NB4 (cell line): ENCODE measurements around the gene ZCCHC24.

Experiments used
- DNase-seq: peaks from one replicate; pipeline ENCODE4 v3.0.0; 2010; ENCODE audit warnings: low read depth
- H3K4me3 ChIP-seq: one replicate; pipeline ENCODE4 v1.5.1; 2011; ENCODE audit warnings: mild to moderate bottlenecking, low read depth, low read length, moderate library complexity
- MYC ChIP-seq: IDR thresholded peaks from 2 replicates; pipeline ENCODE4 v1.6.1; 2011; ENCODE audit warnings: low read depth, low read length
- POLR2A ChIP-seq: IDR thresholded peaks from 2 replicates; pipeline ENCODE4 v1.6.1; 2011; ENCODE audit warnings: mild to moderate bottlenecking; ENCODE audit not compliant: insufficient read length; ENCODE audit errors: extremely low read depth
- TF ChIP-seq, protein P1 (sequence below): IDR thresholded peaks from one replicate; pipeline ENCODE4 v1.5.1; 2012; ENCODE audit warnings: low read depth, low read length
- TF ChIP-seq, protein P2 (sequence below): IDR thresholded peaks from 2 replicates; pipeline ENCODE4 v1.6.1; 2011; ENCODE audit warnings: low read depth, low read length

Gene ZCCHC24

DNA sequence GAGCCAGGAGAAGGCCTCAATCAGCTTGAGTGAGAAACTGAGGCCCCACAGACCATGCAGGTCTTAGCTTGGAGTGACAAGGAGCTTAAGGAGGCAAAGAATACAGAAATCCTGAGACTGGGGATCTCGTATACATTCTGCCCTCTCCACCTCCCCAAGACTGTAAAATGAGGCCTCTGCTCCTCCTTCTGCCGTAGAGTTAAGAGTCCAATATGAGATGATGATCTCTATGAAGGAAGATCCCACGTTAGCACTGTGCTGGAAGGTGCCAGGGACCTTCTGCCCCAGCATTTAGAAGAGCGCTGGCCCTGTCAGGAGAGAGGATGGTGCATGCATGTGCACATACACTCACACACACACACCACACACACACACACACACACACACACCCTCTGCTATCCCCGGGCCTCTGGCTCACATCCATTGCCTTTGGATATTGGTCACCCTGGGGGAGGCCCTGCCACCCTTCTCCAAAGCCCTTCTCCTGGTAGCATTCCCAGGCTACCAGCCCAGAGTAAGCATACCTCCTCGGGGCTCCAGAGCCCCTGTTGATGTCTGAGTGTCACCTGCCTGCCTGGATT, 15.0 kb downstream of the ZCCHC24 start:
- TF ChIP-seq POLR2A, result no peak
- no peak for TF ChIP-seq MYC
- TF ChIP-seq, protein P1, sequence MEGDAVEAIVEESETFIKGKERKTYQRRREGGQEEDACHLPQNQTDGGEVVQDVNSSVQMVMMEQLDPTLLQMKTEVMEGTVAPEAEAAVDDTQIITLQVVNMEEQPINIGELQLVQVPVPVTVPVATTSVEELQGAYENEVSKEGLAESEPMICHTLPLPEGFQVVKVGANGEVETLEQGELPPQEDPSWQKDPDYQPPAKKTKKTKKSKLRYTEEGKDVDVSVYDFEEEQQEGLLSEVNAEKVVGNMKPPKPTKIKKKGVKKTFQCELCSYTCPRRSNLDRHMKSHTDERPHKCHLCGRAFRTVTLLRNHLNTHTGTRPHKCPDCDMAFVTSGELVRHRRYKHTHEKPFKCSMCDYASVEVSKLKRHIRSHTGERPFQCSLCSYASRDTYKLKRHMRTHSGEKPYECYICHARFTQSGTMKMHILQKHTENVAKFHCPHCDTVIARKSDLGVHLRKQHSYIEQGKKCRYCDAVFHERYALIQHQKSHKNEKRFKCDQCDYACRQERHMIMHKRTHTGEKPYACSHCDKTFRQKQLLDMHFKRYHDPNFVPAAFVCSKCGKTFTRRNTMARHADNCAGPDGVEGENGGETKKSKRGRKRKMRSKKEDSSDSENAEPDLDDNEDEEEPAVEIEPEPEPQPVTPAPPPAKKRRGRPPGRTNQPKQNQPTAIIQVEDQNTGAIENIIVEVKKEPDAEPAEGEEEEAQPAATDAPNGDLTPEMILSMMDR, result no peak
- TF ChIP-seq, protein P2, sequence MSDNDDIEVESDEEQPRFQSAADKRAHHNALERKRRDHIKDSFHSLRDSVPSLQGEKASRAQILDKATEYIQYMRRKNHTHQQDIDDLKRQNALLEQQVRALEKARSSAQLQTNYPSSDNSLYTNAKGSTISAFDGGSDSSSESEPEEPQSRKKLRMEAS, result no peak
- DNase-seq, result no peak
- no peak overlapping the region for H3K4me3 ChIP-seq

DNA sequence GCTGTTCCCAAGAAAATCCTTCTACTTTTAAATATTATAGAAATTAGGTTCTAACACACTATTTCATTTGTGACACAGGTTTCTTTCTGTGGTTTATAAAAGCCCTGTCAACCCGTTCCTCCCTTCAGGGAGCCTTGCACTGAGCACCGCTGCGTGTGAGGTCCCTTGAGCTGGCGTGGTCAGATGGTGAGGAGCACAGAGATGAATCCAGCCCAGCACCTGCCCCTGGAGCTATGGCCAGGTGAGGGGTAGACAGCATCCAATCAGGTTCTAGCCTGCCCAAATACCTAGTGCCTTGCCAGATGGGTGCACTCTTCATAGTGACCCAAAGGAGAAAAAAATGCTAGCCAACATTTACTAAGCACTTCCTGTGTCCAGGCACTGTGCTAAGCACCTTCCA, 15.7 kb downstream of the ZCCHC24 start:
- TF ChIP-seq, protein P1, result no peak
- DNase-seq, result no peak
- no peak overlapping the region for H3K4me3 ChIP-seq

- H3K4me3 ChIP-seq, result no peak overlapping the region
- no peak for DNase-seq
- TF ChIP-seq MYC (no peak), POLR2A (no peak)
- TF ChIP-seq, protein P2, result no peak
- TF ChIP-seq, protein P1, result no peak
These were observed 17.5 kb downstream of the ZCCHC24 start for GRCh38 chr10:79427965-79428364.

DNA sequence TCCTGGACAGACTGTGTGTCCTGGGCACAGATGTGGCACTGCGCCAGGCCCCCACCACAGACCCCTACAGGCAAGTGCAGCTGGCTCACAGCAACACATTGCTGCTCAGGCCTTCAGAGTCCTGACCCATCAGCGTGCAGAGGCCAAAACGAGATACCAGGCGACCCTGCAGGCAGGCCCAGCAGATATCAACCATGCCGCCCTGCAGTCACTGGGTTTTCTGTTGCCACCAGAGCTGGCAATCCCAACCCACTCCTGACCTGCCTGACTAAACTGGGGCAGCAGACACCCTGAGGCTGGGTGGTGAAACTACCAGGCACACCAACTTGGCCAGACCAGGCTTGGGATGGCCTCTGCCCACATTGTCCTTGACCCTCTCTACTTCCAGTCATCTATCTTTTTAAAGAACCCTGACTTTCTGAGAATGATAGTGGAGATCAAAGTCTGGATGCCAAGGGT, 20.3 kb downstream of the ZCCHC24 start:
- no peak for DNase-seq
- TF ChIP-seq, protein P2, result no peak
- TF ChIP-seq, protein P1, result no peak
- TF ChIP-seq POLR2A (no peak), MYC (no peak)
- no peak overlapping the region for H3K4me3 ChIP-seq

DNA sequence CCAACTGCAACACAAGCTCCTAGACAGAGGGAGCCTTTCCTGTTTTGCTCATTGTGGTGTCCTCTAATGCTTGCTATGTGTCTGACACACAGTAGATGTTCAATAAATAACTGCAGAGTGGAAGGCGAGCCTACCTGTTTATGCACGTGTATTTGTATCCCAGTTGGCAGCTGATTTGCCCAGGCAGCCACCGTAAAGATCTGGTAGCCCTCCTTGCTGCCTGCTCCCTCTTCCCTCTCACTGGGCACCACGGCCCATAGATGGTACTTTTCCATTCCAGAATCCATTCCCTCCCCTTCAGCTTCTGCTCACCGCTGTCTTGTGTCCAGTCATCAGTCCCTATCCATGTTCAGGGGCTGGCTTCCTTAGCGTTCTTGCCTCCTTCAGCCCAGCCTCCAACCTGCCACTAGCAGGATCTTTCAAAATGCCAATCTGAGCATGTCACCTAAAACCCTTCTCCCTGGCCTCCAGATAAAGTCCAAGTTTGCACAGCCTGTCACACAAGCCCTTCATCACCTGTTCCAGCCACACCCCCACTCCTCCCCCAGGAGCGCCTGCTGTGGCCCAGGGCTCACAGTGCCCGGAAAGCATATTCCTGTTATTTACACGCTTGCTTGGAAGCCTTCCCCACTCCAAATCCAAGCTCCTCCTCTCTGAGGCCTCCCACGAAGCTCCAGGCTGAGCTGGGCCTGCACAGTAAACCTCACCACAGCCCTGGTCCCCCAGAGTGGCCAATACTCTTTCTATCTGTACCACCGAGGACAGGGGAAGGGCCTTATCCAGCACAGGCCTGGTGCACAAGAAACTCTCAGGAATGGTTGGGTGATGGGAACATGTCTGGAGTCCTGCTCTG, 21.0 kb downstream of the ZCCHC24 start:
- DNase-seq, result no peak
- TF ChIP-seq, protein P2, result no peak
- TF ChIP-seq, protein P1, result no peak
- no peak for TF ChIP-seq MYC
- H3K4me3 ChIP-seq, result no peak overlapping the region
